Small intestine (tissue), 7 donors: ENCODE measurements around the gene CACNA1H. TPM values are rescaled to one million over a fixed set of nuclear protein-coding genes. Genes with fewer than 3 reads are reported as not detected.
"Not testable (repeated sequence)": the region's sequence is repeated elsewhere in the genome, so short reads cannot be mapped to it uniquely, and the experiment has no call there.

Source experiments
- DNase-seq, 2 donors: peaks; one replicate each; pipeline versions ENCODE4 v3.0.0 to v3.0.0-alpha.2; 2013
- FAIRE-seq: peaks from 2 replicates; lab custom pipeline; 2012; peaks lifted over from hg19 to GRCh38; lab: Jason Lieb, UNC
- H3K27ac ChIP-seq, 3 donors: one replicate each; pipeline ENCODE4 v1.5.1; 2013; ENCODE audit warnings: low read length in 2 of 3, mild to moderate bottlenecking in 2 of 3, control low read depth in 1 of 3, inconsistent platforms in 1 of 3, low read depth in 1 of 3, moderate library complexity in 1 of 3
- H3K27me3 ChIP-seq, 3 donors: one replicate each; pipeline ENCODE4 v1.6.1; 2013; ENCODE audit warnings: low read length in 3 of 3, inconsistent platforms in 1 of 3; ENCODE audit not compliant: control insufficient read depth in 3 of 3, insufficient read depth in 3 of 3
- H3K36me3 ChIP-seq, 3 donors: one replicate each; pipeline ENCODE4 v1.6.1; 2013; ENCODE audit warnings: low read length in 3 of 3, inconsistent platforms in 1 of 3, low read depth in 1 of 3, mild to moderate bottlenecking in 1 of 3, moderate library complexity in 1 of 3; ENCODE audit not compliant: control insufficient read depth in 3 of 3, insufficient read depth in 2 of 3
- H3K4me1 ChIP-seq, 3 donors: one replicate each; pipeline ENCODE4 v1.6.1; 2013; ENCODE audit warnings: low read length in 2 of 3, inconsistent platforms in 1 of 3, low read depth in 1 of 3, mild to moderate bottlenecking in 1 of 3, moderate library complexity in 1 of 3; ENCODE audit not compliant: control insufficient read depth in 3 of 3, insufficient read depth in 2 of 3
- H3K4me3 ChIP-seq, 3 donors: one replicate each; pipeline ENCODE4 v1.5.1; 2013; ENCODE audit warnings: low read length in 3 of 3, control low read depth in 1 of 3, inconsistent platforms in 1 of 3, low read depth in 1 of 3, mild to moderate bottlenecking in 1 of 3, moderate library complexity in 1 of 3
- H3K9me3 ChIP-seq, 2 donors: one replicate each; pipeline ENCODE4 v1.6.1; 2013; ENCODE audit warnings: low read depth in 1 of 2, low read length in 1 of 2; ENCODE audit not compliant: control insufficient read depth in 2 of 2, insufficient read depth in 1 of 2
- WGBS, 3 donors: extraction: QIAGEN DNeasy Blood & Tissue Kit; methylation state at CpG; one replicate each; pipeline ENCODE4 v1.1.7; 2013; 5-methylcytosine and 5-hydroxymethylcytosine counted together
- polyA plus RNA-seq, 4 donors: library from polyadenylated mRNA; stranded (reverse) in 3 of 4; unstranded in 1 of 4; fragments of 200-250 nt in 3 of 4; fragments of 120-200 nt in 1 of 4; gene quantifications; one replicate each; pipeline versions ENCODE4 v1.2.1 to v1.2.3, GENCODE V29; 2013
- donor health status: healthy with polysubstance abuse.
- donor health status: control.
- donor health status: control.
- donor health status: Bipolar disorder and iron deficiency.
- donor health status: healthy.

Gene CACNA1H
- polyA plus RNA-seq, 4 donors = 0.22 to 7.0 (median 3.2) TPM

DNA sequence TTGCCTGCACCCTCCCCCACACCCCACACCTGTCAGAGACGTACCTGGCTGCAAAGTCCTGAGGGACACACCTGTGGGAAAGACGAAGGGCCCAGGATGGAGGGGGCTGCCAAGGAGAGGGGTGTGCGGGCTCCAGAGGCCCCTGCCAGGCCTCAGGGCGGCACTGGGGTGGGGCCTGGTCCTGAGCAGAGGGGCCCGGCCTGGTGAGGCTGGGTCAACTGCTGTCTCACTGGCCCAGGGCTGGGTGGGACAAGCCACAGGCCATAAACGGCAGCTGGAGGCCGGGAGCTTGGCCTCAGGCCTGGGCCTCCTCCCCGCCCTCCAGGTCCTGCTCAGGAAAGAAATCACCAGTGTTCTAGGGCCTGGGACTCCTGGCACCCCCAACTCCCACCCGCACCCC is 71.7 kb downstream of the CACNA1H start:
- WGBS, 3 donors = 14 to 51% (median 26%) methylated on average over 6 to 9 of the region's 9 CpGs
- DNase-seq (peak; percentile 33 to 40), FAIRE-seq (no peak)

DNA sequence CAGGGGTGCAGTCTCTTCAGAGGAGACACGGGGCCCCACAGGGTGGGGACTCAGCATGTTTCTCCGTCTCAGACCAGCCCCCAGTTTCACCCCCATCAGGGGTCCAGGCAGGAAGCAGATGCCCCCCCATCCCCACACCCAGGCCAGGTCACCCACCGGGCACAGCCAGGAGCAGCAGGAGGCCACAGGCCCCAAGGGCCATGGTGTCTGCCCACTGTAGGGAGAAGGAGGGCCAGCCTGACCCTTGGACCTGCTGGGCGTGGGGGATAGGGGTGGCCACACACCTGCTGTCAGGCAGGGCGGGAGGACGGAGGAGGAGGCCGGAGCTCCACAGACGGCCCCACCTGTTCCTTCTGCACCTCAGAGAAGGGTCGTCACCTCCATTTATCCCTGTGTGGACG is 72.1 kb downstream of the CACNA1H start, which contains the start of gene TPSG1:
TPSG1 (minus strand) TSS at position 218 of the 401 bp plus-strand sequence; CDS start at position 202, 16 bp downstream.
- DNase-seq (peak; percentile 59 to 78), FAIRE-seq (no peak)
- Histone ChIP-seq H3K36me3 (peaks cover 0 to 9% (median 0%) of the 10 kb centered on the region in 3 donors), H3K4me1 (peaks cover 0 to 21% (median 0%) of the 10 kb centered on the region in 3 donors), H3K9me3 (no peaks in the 10 kb centered on the region), H3K27ac (peak within 1 kb of the TSS in 1 of 3 donors; percentile 28), H3K4me3 (no peak within 1 kb of the TSS), H3K27me3 (peaks cover 0 to 1% (median 0%) of the 10 kb centered on the region in 3 donors)
- 15 to 50% (median 20%) methylated on average over 9 to 10 of the region's 10 CpGs for WGBS, 3 donors

More for the DNA sequence above, 71.7 kb downstream of the CACNA1H start:
- peaks cover 0 to 9% (median 0%) of the 10 kb centered on the region in 3 donors for H3K36me3 ChIP-seq
- peaks cover 0 to 1% (median 0%) of the 10 kb centered on the region in 3 donors for H3K27me3 ChIP-seq
- no peak overlapping the region for H3K4me3 ChIP-seq
- no peaks in the 10 kb centered on the region for H3K9me3 ChIP-seq
- H3K27ac ChIP-seq = no peak overlapping the region
- H3K4me1 ChIP-seq = peaks cover 0 to 21% (median 0%) of the 10 kb centered on the region in 3 donors

DNA sequence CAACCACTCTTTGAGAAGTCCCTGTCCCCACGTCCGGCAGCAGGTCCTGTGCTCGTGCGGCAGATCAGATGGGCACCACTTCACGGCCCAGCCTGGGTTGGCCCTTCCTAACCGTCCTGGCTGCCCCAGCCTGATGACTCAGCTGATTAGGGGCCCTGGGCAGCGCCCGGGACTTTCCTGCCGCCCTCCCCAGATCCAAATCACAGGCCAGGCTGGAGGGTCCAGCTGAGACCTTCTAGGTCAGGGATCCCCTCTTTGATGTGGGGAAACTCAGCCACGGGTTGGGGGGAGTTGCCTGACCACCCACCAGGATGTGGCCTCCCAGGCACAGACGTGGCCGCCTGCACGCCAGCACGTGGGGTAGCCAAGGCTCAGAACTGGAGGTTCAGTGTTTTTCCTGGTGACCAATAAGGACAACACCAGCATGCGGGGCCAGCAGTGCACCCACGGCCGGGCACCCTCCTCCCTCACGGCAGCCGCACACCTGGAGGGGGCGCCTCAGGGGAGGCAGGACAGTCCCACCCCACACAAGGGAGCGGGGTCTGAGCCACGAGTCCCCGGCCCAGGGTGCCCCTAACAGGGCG is 72.9 kb downstream of the CACNA1H start:
- 35 to 55% (median 44%) methylated on average over 20 to 24 of the region's 24 CpGs for WGBS, 3 donors
- H3K27ac ChIP-seq, H3K4me3 ChIP-seq, H3K9me3 ChIP-seq, H3K27me3 ChIP-seq, H3K36me3 ChIP-seq, FAIRE-seq: not testable (repeated sequence)
- peaks cover 0 to 21% (median 0%) of the 10 kb centered on the region in 3 donors for H3K4me1 ChIP-seq
- DNase-seq = peak in 1 of 2 donors; percentile 16

DNA sequence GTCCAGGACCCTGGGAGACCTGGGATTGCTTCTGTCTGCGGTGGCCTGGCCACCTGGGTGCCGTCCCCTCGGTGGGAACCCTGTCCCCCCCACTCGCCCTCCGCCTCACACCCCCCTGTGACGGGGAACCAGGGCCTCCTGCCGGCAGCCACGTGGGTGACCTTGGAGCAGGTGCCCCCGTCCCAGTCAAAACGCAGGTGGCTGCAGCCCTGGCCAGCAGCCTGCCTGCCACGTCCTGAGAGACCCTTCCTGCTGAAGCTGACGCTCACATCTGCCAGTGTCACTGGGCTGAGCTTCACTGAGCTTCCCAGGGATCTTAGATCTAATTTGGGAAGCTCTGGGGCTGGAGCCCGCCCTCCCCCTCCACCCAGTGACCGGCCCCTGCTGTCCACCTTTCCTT is 73.8 kb downstream of the CACNA1H start:
- H3K27me3 ChIP-seq, FAIRE-seq, DNase-seq, H3K27ac ChIP-seq, H3K36me3 ChIP-seq, H3K9me3 ChIP-seq, H3K4me3 ChIP-seq: not testable (repeated sequence)
- H3K4me1 ChIP-seq = peaks cover 0 to 21% (median 0%) of the 10 kb centered on the region in 3 donors
- 42 to 61% (median 52%) methylated on average over 9 to 14 of the region's 14 CpGs for WGBS, 3 donors

DNA sequence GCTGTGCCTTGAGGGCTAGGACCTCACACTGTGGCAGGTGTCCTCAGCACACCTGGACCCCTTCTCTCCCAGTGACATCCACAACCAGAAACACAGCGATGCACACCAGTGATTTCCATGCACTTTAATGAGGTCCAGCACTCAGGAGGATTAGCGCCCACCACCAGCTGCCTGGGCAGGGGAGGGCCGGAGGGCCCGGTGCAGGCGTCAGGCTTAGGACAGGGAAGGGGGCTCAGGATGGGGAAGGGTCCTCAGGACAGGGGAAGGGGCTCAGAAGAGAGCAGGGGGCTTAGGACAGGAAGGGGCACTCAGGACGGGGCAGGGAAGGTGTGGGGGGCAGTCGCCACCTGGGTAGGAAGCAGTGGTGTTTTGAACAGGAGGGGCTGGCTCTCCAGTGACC is 75.3 kb downstream of the CACNA1H start:
- H3K36me3 ChIP-seq, FAIRE-seq, H3K9me3 ChIP-seq, DNase-seq, H3K27me3 ChIP-seq, H3K4me3 ChIP-seq, H3K27ac ChIP-seq: not testable (repeated sequence)
- WGBS, 3 donors = 73 to 75% (median 74%) methylated on average over 4 to 7 of the region's 7 CpGs
- H3K4me1 ChIP-seq = peaks cover 0 to 21% (median 0%) of the 10 kb centered on the region in 3 donors

DNA sequence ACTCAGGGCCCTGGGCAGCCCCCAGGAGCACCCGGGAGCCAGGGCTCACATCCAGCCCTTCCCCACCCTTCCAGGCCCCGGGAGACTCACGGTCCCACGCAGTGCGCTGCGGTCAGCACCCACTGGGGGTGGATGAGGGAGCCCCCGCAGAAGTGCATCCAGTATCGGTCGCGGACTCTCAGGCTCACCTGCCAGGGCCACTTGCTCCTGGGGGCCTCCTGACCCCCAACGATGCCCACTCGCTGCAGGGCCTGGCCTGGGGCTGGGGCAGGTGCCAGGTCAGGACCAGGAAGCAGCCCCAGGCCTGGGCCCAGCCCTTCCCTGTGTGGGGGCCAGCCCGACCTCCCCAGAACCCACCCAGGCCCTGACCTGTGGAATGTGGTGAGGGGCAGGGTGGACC is 76.6 kb downstream of the CACNA1H start:
- FAIRE-seq, DNase-seq, H3K36me3 ChIP-seq, H3K4me3 ChIP-seq, H3K27me3 ChIP-seq, H3K9me3 ChIP-seq, H3K27ac ChIP-seq: not testable (repeated sequence)
- WGBS, 3 donors = 86 to 93% (median 88%) methylated on average over 5 to 10 of the region's 13 CpGs
- peaks cover 0 to 14% (median 0%) of the 10 kb centered on the region in 3 donors for H3K4me1 ChIP-seq

DNA sequence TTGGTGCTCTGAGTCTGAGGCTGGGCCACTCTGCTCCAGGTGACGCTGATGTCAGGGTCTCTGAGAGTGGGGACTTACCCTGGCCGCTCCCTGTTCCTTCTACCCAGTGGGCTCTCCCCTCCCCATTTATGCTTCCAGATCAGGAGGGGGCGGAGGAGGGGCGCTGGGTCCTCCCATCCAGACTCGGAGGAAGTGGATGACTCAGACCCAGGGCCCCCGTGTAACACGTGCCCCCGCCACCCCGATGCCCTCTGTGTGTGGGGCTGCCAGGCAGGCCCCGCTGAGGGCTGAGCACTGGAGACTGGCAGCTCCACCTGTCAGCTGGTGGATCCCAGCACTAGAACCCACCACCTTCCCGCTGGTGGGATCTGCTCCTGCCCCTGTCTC is 77.2 kb downstream of the CACNA1H start, which contains the start of gene TPSB2:
TPSB2 (minus strand) TSS at position 101 of the 387 bp plus-strand sequence. CDS start 233 bp downstream, outside the sequence.
- not testable (repeated sequence) for H3K4me3 ChIP-seq, H3K36me3 ChIP-seq, H3K4me1 ChIP-seq, FAIRE-seq, H3K9me3 ChIP-seq, H3K27ac ChIP-seq, H3K27me3 ChIP-seq, DNase-seq
- 71 to 100% (median 77%) methylated on average over 1 to 5 of the region's 11 CpGs for WGBS, 3 donors

DNA sequence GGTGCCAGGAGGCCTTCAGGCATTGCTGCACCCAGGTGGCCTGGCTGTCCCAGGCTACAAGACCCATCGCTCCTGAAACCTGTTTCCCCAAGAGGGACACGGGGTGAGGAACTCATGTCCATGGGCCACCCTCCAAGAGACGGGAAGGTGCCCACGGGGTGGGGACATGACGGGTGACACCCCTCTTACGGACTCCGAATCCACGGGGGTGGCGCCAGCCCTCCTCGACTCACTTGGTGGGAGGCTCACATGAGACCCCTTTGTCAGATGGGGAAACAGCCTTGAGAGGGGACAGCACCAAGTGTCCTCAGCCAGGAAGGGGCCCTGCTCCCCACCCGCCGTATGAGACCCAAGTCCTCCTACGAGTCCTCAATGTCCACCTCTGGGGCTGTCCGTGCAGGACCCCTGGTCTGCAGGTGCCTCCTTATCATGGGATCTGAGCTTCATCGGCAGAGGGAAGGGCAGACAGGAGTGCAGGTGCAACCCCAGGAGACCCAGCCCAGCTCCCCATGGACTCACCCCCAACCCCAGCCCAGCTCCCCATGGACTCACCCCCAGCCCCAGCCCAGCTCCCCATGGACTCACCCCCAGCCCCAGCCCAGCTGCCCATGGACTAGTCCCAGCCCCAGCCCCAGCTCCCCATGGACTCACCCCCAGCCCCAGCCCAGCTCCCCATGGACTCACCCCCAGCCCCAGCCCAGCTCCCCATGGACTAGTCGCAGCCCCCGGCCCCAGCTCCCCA is 77.7 kb downstream of the CACNA1H start:
- FAIRE-seq, H3K27me3 ChIP-seq, DNase-seq: not testable (repeated sequence)

More for the DNA sequence above, 77.7 kb downstream of the CACNA1H start:
- not testable (repeated sequence) for H3K27ac ChIP-seq, H3K4me1 ChIP-seq, H3K9me3 ChIP-seq, H3K4me3 ChIP-seq, H3K36me3 ChIP-seq
- WGBS, 3 donors = 74 to 79% (median 77%) methylated on average over 12 to 17 of the region's 17 CpGs
